Measurements from ENCODE around the gene COA8.
"Not testable (repeated sequence)": the region's sequence is repeated elsewhere in the genome, so short reads cannot be mapped to it uniquely, and the experiment has no call there.

The COA8 gene

GRCh38 chr14:103600503-103600902, 37.7 kb downstream of the COA8 start:
- H3K27ac Mint-ChIP-seq: no peak overlapping the region
- H3K36me3 Mint-ChIP-seq: peaks cover 4% of the 10 kb centered on the region
- no peak overlapping the region for H3K4me3 Mint-ChIP-seq
- ATAC-seq: no peak
- H3K4me1 Mint-ChIP-seq: no peaks in the 10 kb centered on the region
- H3K9me3 Mint-ChIP-seq: no peaks in the 10 kb centered on the region
- no peak for DNase-seq (ENCODE audit: low spot score in 2 of 2)

- Mint-ChIP-seq H3K4me1 (peaks cover 22% of the 10 kb centered on the region), H3K27ac (no peak overlapping the region), H3K36me3 (no peaks in the 10 kb centered on the region), H3K4me3 (no peak overlapping the region), H3K9me3 (no peaks in the 10 kb centered on the region)
- ATAC-seq: no peak
- DNase-seq (ENCODE audit: low spot score in 2 of 2): no peak
These were observed 41.9 kb downstream of the COA8 start for GRCh38 chr14:103604620-103605019.

GRCh38 chr14:103606963-103607668, 44.4 kb downstream of the COA8 start:
- H3K4me1 Mint-ChIP-seq: peaks cover 22% of the 10 kb centered on the region
- ATAC-seq (peak; percentile 85), DNase-seq (ENCODE audit: low spot score in 2 of 2) (peak; percentile 27 to 74)
- H3K27ac Mint-ChIP-seq: peak overlapping the region; percentile 67
- H3K4me3 Mint-ChIP-seq: peak overlapping the region; percentile 70
- H3K36me3 Mint-ChIP-seq: no peaks in the 10 kb centered on the region
- peaks cover 7% of the 10 kb centered on the region for H3K9me3 Mint-ChIP-seq

GRCh38 chr14:103607822-103608221, 45.1 kb downstream of the COA8 start:
- H3K4me3 Mint-ChIP-seq: peak overlapping the region; percentile 70
- DNase-seq (ENCODE audit: low spot score in 2 of 2): no peak
- no peaks in the 10 kb centered on the region for H3K36me3 Mint-ChIP-seq
- peaks cover 22% of the 10 kb centered on the region for H3K4me1 Mint-ChIP-seq
- peaks cover 7% of the 10 kb centered on the region for H3K9me3 Mint-ChIP-seq
- ATAC-seq: peak; percentile 9
- peak overlapping the region; percentile 67 for H3K27ac Mint-ChIP-seq

DNA sequence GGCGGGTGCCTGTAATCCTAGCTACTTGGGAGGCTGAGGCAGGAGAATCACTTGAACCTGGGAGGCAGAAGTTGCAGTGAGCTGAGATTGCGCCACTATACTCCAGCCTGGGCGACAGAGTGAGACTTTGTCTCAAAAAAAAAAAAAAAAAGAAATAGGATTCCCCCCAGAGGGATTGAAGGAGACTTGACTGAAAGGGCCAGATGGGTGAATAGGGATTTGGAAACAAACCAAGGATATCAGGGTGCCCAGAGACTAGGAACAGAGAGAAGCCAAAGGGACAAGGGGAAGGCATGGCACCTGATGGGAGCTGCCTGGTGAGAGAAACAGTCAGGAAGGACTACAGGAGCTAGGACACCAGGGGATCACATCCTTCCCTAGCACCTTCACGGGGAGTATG, 46.3 kb downstream of the COA8 start:
- not testable (repeated sequence) for H3K36me3 Mint-ChIP-seq; H3K4me3 Mint-ChIP-seq; ATAC-seq; H3K9me3 Mint-ChIP-seq; DNase-seq (ENCODE audit: low spot score in 2 of 2); H3K27ac Mint-ChIP-seq
- peaks cover 22% of the 10 kb centered on the region for H3K4me1 Mint-ChIP-seq

DNA sequence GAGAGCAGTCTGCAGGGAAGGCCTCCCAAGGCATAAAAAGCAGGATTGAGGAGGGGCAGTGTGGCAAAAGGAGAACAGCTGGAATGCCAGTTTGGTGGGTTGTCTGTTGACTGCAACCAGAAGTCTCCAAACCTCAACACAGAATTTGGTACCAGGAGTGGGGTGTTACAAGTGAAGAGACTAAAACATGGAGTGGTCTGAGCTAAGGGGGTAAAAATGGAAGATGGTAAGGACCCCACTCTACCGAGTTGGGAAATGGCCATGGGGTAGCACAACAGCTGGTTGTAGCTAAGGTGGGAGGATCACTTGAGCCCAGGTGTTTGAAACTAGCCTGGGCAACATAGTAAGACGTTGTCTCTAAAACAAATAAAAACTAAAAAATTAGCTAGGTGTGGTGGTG, 48.5 kb downstream of the COA8 start:
- Mint-ChIP-seq H3K4me1 (peaks cover 22% of the 10 kb centered on the region), H3K9me3 (peaks cover 7% of the 10 kb centered on the region), H3K4me3 (no peak overlapping the region), H3K27ac (no peak overlapping the region), H3K36me3 (no peaks in the 10 kb centered on the region)
- no peak for ATAC-seq
- DNase-seq (ENCODE audit: low spot score in 2 of 2): no peak

- ATAC-seq: no peak
- H3K4me1 Mint-ChIP-seq: no peaks in the 10 kb centered on the region
- no peak overlapping the region for H3K4me3 Mint-ChIP-seq
- no peak overlapping the region for H3K27ac Mint-ChIP-seq
- peaks cover 7% of the 10 kb centered on the region for H3K9me3 Mint-ChIP-seq
- H3K36me3 Mint-ChIP-seq: no peaks in the 10 kb centered on the region
- DNase-seq (ENCODE audit: low spot score in 2 of 2): no peak
These were observed 50.8 kb downstream of the COA8 start for GRCh38 chr14:103613517-103613916.

- ATAC-seq (no peak), DNase-seq (ENCODE audit: low spot score in 2 of 2) (no peak)
- H3K27ac Mint-ChIP-seq: no peak overlapping the region
- no peak overlapping the region for H3K4me3 Mint-ChIP-seq
- no peaks in the 10 kb centered on the region for H3K9me3 Mint-ChIP-seq
- H3K4me1 Mint-ChIP-seq: no peaks in the 10 kb centered on the region
- H3K36me3 Mint-ChIP-seq: no peaks in the 10 kb centered on the region
These were observed 54.0 kb downstream of the COA8 start for GRCh38 chr14:103616635-103617300.

GRCh38 chr14:103619057-103619456, 56.3 kb downstream of the COA8 start:
- no peak for ATAC-seq
- no peak for DNase-seq (ENCODE audit: low spot score in 2 of 2)
- H3K4me1 Mint-ChIP-seq: peaks cover 4% of the 10 kb centered on the region
- no peak overlapping the region for H3K4me3 Mint-ChIP-seq
- no peaks in the 10 kb centered on the region for H3K9me3 Mint-ChIP-seq
- no peaks in the 10 kb centered on the region for H3K36me3 Mint-ChIP-seq
- H3K27ac Mint-ChIP-seq: no peak overlapping the region

GRCh38 chr14:103621860-103622259, 59.1 kb downstream of the COA8 start:
- Mint-ChIP-seq H3K9me3 (no peaks in the 10 kb centered on the region), H3K4me1 (peaks cover 17% of the 10 kb centered on the region), H3K36me3 (no peaks in the 10 kb centered on the region), H3K27ac (no peak overlapping the region), H3K4me3 (no peak overlapping the region)
- DNase-seq (ENCODE audit: low spot score in 2 of 2): no peak
- no peak for ATAC-seq

GRCh38 chr14:103623308-103623707, 60.5 kb downstream of the COA8 start:
- no peaks in the 10 kb centered on the region for H3K36me3 Mint-ChIP-seq
- no peaks in the 10 kb centered on the region for H3K9me3 Mint-ChIP-seq
- no peak overlapping the region for H3K4me3 Mint-ChIP-seq
- no peak overlapping the region for H3K27ac Mint-ChIP-seq
- no peak for ATAC-seq
- DNase-seq (ENCODE audit: low spot score in 2 of 2): no peak
- H3K4me1 Mint-ChIP-seq: peaks cover 17% of the 10 kb centered on the region

- Mint-ChIP-seq H3K4me3 (peak overlapping the region; percentile 71), H3K4me1 (peaks cover 17% of the 10 kb centered on the region), H3K36me3 (no peaks in the 10 kb centered on the region), H3K27ac (peak overlapping the region; percentile 93), H3K9me3 (no peaks in the 10 kb centered on the region)
- ATAC-seq (no peak), DNase-seq (ENCODE audit: low spot score in 2 of 2) (no peak)
These were observed 61.2 kb downstream of the COA8 start for GRCh38 chr14:103623883-103624482.

GRCh38 chr14:103624860-103625259, 62.1 kb downstream of the COA8 start:
- no peaks in the 10 kb centered on the region for H3K36me3 Mint-ChIP-seq
- peak overlapping the region; percentile 71 for H3K4me3 Mint-ChIP-seq
- ATAC-seq (peak; percentile 19), DNase-seq (ENCODE audit: low spot score in 2 of 2) (no peak)
- peak overlapping the region; percentile 93 for H3K27ac Mint-ChIP-seq
- peaks cover 17% of the 10 kb centered on the region for H3K4me1 Mint-ChIP-seq
- H3K9me3 Mint-ChIP-seq: no peaks in the 10 kb centered on the region

DNA sequence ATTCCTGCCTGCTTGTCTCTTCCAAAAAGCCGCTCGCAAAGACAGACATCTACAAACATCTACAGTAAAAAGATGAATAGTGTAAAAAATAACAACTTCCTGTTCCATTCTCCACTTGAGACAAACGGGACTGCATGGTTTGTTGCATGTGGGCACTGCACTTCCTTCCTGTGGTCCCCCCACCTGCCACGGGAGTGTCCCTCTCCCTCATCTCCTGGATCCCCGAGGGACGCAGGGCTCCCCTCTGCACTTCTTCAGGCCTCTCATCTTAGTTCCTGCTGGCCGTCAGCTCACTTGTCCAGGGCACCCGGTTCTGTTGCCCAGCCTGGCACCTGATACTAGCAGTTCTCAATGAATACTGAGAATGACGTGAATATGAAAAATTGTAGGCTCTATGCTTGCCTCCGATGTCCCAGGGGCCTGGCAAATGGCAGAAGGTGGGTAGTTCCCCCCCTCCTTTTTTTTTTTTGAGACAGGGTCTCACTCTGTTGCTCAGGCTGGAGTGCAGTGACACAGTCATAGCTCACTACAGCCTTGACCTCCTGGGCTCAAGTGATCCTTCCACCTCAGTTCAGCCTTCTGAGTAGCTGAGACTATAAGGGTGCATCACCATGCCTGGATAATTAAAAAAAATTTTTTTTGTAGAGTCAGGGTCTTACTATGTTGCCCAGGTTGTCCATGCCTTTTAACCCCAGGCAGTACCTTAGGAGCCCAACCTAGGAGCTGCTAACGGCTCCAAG, 62.8 kb downstream of the COA8 start:
- ATAC-seq (no peak), DNase-seq (ENCODE audit: low spot score in 2 of 2) (peak in 1 of 2 donors; percentile 56)
- Mint-ChIP-seq H3K4me1 (peaks cover 17% of the 10 kb centered on the region), H3K36me3 (peaks cover 1% of the 10 kb centered on the region), H3K9me3 (no peaks in the 10 kb centered on the region), H3K4me3 (peak overlapping the region; percentile 71), H3K27ac (peak overlapping the region; percentile 93)

GRCh38 chr14:103626146-103626850, 63.5 kb downstream of the COA8 start:
- Mint-ChIP-seq H3K27ac (peak overlapping the region; percentile 93), H3K9me3 (no peaks in the 10 kb centered on the region), H3K4me3 (peak overlapping the region; percentile 71), H3K36me3 (peaks cover 7% of the 10 kb centered on the region), H3K4me1 (peaks cover 17% of the 10 kb centered on the region)
- ATAC-seq: no peak
- no peak for DNase-seq (ENCODE audit: low spot score in 2 of 2)
